ENCODE measurements around the gene PCNX3. TPM values are rescaled to one million over a fixed set of nuclear protein-coding genes. Genes with fewer than 3 reads are reported as not detected.

The PCNX3 gene
- total and polyA plus RNA-seq, 2 experiments from 2014 or later: 8.1 to 23.5 TPM

DNA sequence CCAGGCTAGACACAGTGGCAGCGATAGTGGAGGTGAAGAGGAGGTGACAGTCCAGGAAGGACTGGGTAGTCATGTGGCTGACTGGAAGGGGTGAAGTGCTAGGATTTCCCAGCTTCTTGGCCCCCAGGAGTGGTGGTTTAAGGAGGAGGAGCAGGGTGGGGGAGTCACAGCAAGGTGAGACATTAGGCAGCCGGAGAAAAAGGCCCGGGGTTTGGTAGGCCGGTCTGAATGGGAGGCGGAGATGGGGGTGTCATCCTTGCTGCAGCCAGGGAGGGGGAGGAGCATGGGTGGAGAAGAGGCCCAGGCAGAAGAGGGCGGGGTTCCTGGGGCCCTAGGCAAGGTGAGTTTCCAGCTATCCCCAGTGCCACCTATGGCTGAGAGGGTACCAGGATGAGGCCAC, 28.4 kb downstream of the PCNX3 start:
- no peaks in the 10 kb centered on the region for H3K4me1 ChIP-seq (ENCODE audit: insufficient read depth)
- TF ChIP-seq EZH2 (IDR thresholded peaks at IDR 0.05; ENCODE audit: insufficient read depth, poor library complexity, severe bottlenecking) (no peak), EZH2phosphoT487 (IDR thresholded peaks at IDR 0.05; ENCODE audit: insufficient read depth, low read depth) (no peak)
- no peaks in the 10 kb centered on the region for H3K36me3 ChIP-seq (ENCODE audit: low read depth)
- no peak for DNase-seq
- H3K27ac ChIP-seq: no peak overlapping the region
- H3K27me3 ChIP-seq (replicated peaks; ENCODE audit: insufficient read depth): no peaks in the 10 kb centered on the region
- no peaks in the 10 kb centered on the region for H3K79me2 ChIP-seq (ENCODE audit: insufficient read depth)
- no peak overlapping the region for H3K4me3 ChIP-seq
- 88% methylated on average over 5 to 6 of the region's 6 CpGs for WGBS, 2 experiments (ENCODE audit: low coverage in 1 of 2, low lambda C conversion rate in 2 of 2, missing lambda C conversion rate in 2 of 2)
- no peaks in the 10 kb centered on the region for H3K9me2 ChIP-seq (ENCODE audit: insufficient read depth)
- H2AFZ ChIP-seq: no peak overlapping the region
- in situ Hi-C loops (cut with MboI): no loop called here
- H3F3A ChIP-seq (ENCODE audit: insufficient read depth): no peaks in the 10 kb centered on the region; the same call in 1 of the 2 replicates
- no peaks in the 10 kb centered on the region for H3K9me3 ChIP-seq (ENCODE audit: low read depth)
- no peak overlapping the region for H3K4me2 ChIP-seq (ENCODE audit: unreplicated experiment)
- H3K9ac ChIP-seq: no peak overlapping the region
- no peaks in the 10 kb centered on the region for H4K20me1 ChIP-seq (ENCODE audit: insufficient read depth)

DNA sequence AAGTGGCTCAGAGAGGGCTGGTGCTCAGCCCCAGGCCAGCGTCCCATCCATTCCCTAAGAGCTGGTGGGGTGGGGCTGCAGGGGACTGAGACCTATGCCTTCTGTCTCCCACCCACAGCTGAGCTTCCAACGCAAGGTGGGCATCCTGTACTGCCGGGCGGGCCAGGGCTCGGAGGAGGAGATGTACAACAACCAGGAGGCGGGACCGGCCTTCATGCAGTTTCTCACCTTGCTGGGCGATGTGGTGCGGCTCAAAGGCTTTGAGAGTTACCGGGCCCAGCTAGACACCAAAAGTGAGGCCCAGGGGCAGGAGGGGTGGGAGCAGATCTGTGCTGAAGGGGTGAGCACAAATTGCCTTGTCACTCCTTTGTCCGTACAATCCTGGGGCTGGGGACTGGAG, 29.3 kb downstream of the PCNX3 start:
- Histone ChIP-seq H3K9me3 (ENCODE audit: low read depth) (no peaks in the 10 kb centered on the region), H3K4me1 (ENCODE audit: insufficient read depth) (no peaks in the 10 kb centered on the region), H3K27ac (no peak overlapping the region), H3K79me2 (ENCODE audit: insufficient read depth) (no peaks in the 10 kb centered on the region), H3K4me3 (no peak overlapping the region), H3K36me3 (ENCODE audit: low read depth) (no peaks in the 10 kb centered on the region), H3K4me2 (ENCODE audit: unreplicated experiment) (no peak overlapping the region), H3K9me2 (ENCODE audit: insufficient read depth) (no peaks in the 10 kb centered on the region), H3K9ac (no peak overlapping the region), H4K20me1 (ENCODE audit: insufficient read depth) (no peaks in the 10 kb centered on the region), H3F3A (ENCODE audit: insufficient read depth) (no peaks in the 10 kb centered on the region; the same call in 1 of the 2 replicates), H2AFZ (no peak overlapping the region), H3K27me3 (replicated peaks; ENCODE audit: insufficient read depth) (no peaks in the 10 kb centered on the region)
- no peak for DNase-seq
- TF ChIP-seq EZH2phosphoT487 (IDR thresholded peaks at IDR 0.05; ENCODE audit: insufficient read depth, low read depth): no peak
- TF ChIP-seq EZH2 (IDR thresholded peaks at IDR 0.05; ENCODE audit: insufficient read depth, poor library complexity, severe bottlenecking): no peak
- 97 to 99% methylated on average over 11 of the region's 11 CpGs for WGBS, 2 experiments (ENCODE audit: low coverage in 1 of 2, low lambda C conversion rate in 2 of 2, missing lambda C conversion rate in 2 of 2)
- in situ Hi-C loops (cut with MboI): no loop called here

DNA sequence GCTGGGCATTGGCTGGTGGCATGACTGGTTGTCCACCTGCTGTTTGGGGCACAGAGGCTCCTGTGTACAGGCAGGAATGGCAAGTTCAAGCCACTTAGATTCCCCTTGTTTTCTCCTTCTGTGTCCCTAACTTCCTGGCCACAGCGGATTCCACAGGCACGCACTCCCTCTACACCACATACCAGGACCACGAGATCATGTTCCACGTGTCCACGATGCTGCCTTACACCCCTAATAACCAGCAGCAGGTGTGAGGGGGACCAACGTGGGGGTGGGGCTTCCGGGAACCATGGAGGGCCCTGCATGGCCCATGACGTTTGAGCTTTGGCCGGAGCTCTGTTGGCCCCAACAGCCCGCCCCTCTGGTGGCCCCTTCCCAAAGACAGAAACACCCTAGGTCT, 30.1 kb downstream of the PCNX3 start:
- H3K79me2 ChIP-seq (ENCODE audit: insufficient read depth): no peaks in the 10 kb centered on the region
- no peak overlapping the region for H3K4me2 ChIP-seq (ENCODE audit: unreplicated experiment)
- no peak overlapping the region for H3K9ac ChIP-seq
- H4K20me1 ChIP-seq (ENCODE audit: insufficient read depth): no peaks in the 10 kb centered on the region
- 68% methylated on average over 9 to 10 of the region's 10 CpGs for WGBS, 2 experiments (ENCODE audit: low coverage in 1 of 2, low lambda C conversion rate in 2 of 2, missing lambda C conversion rate in 2 of 2)
- no peak overlapping the region for H3K4me3 ChIP-seq
- H3F3A ChIP-seq (ENCODE audit: insufficient read depth): no peaks in the 10 kb centered on the region; the same call in 1 of the 2 replicates
- no peak for DNase-seq
- H3K9me2 ChIP-seq (ENCODE audit: insufficient read depth): no peaks in the 10 kb centered on the region
- TF ChIP-seq EZH2phosphoT487 (IDR thresholded peaks at IDR 0.05; ENCODE audit: insufficient read depth, low read depth): no peak
- H2AFZ ChIP-seq: no peak overlapping the region
- no peaks in the 10 kb centered on the region for H3K36me3 ChIP-seq (ENCODE audit: low read depth)
- no peak overlapping the region for H3K27ac ChIP-seq
- no peaks in the 10 kb centered on the region for H3K27me3 ChIP-seq (replicated peaks; ENCODE audit: insufficient read depth)
- no peaks in the 10 kb centered on the region for H3K4me1 ChIP-seq (ENCODE audit: insufficient read depth)
- no peaks in the 10 kb centered on the region for H3K9me3 ChIP-seq (ENCODE audit: low read depth)
- in situ Hi-C loops (cut with MboI): no loop called here

DNA sequence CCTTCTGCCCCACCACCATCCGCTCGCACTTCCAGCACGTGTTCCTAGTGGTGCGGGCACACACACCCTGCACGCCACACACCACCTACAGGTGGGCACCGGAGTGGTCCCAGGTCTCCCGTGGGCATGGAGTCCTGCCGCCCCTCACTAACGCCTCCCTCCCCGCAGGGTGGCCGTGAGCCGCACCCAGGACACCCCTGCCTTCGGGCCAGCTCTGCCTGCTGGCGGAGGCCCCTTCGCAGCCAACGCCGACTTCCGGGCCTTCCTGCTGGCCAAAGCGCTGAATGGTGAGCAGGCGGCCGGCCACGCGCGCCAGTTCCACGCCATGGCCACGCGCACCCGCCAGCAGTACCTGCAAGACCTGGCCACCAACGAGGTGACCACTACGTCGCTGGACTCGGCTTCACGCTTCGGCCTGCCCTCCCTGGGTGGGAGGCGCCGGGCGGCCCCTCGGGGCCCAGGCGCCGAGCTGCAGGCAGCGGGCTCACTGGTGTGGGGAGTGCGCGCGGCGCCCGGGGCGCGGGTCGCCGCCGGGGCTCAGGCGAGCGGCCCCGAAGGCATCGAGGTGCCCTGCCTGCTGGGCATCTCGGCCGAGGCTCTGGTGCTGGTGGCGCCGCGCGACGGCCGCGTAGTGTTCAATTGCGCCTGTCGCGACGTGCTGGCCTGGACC, 30.8 kb downstream of the PCNX3 start:
- Histone ChIP-seq H3K9me3 (ENCODE audit: low read depth) (no peaks in the 10 kb centered on the region), H3K79me2 (ENCODE audit: insufficient read depth) (no peaks in the 10 kb centered on the region), H4K20me1 (ENCODE audit: insufficient read depth) (no peaks in the 10 kb centered on the region), H3K9ac (no peak overlapping the region), H3K4me2 (ENCODE audit: unreplicated experiment) (no peak overlapping the region), H3K4me3 (no peak overlapping the region), H3K9me2 (ENCODE audit: insufficient read depth) (no peaks in the 10 kb centered on the region), H3K27ac (no peak overlapping the region), H3K27me3 (replicated peaks; ENCODE audit: insufficient read depth) (no peaks in the 10 kb centered on the region), H3K36me3 (ENCODE audit: low read depth) (no peaks in the 10 kb centered on the region), H2AFZ (no peak overlapping the region), H3F3A (ENCODE audit: insufficient read depth) (peaks cover 3% of the 10 kb centered on the region), H3K4me1 (ENCODE audit: insufficient read depth) (no peaks in the 10 kb centered on the region)
- TF ChIP-seq EZH2phosphoT487 (IDR thresholded peaks at IDR 0.05; ENCODE audit: insufficient read depth, low read depth): no peak
- DNase-seq: no peak
- in situ Hi-C loops (cut with MboI): no loop called here
- WGBS, 2 experiments (ENCODE audit: low coverage in 1 of 2, low lambda C conversion rate in 2 of 2, missing lambda C conversion rate in 2 of 2): 90 to 93% methylated on average over 42 to 57 of the region's 68 CpGs
